ENCODE results near the gene LRRC74B.

The LRRC74B gene

GRCh38 chr22:21108379-21109115, 62.8 kb downstream of the LRRC74B start:
- no peak for DNase-seq

All from islet precursor cell (in vitro differentiated cells).